GM12892 (cell line): Measurements from ENCODE around the gene FAF1.

ENCODE experiments used
- DNase-seq: peaks from one replicate; pipeline ENCODE4 v3.0.0; 2011; ENCODE audit not compliant: insufficient read length
- FAIRE-seq: peaks from 2 replicates; lab custom pipeline; 2011; peaks lifted over from hg19 to GRCh38; lab: Jason Lieb, UNC
- POLR2A ChIP-seq: IDR thresholded peaks from 2 replicates; pipeline ENCODE4 v1.6.1; 2011; ENCODE audit warnings: low read depth, low read length, control low read depth
- POLR2AphosphoS5 ChIP-seq: IDR thresholded peaks from 2 replicates; pipeline ENCODE4 v1.6.1; 2011; ENCODE audit warnings: low read depth, low read length, control low read depth
- TAF1 ChIP-seq: IDR thresholded peaks from 2 replicates; pipeline ENCODE4 v1.6.1; 2011; ENCODE audit warnings: low read depth, mild to moderate bottlenecking, control low read depth, low read length, borderline replicate concordance

FAF1 gene

GRCh38 chr1:50852889-50853288 lies 107.2 kb downstream of the FAF1 start:
- FAIRE-seq (no peak), DNase-seq (no peak)
- TF ChIP-seq POLR2AphosphoS5 = no peak
- TF ChIP-seq TAF1 = no peak
- TF ChIP-seq POLR2A = no peak

- FAIRE-seq (no peak), DNase-seq (no peak)
- TF ChIP-seq POLR2A = no peak
- TF ChIP-seq POLR2AphosphoS5 = no peak
These were observed 108.6 kb downstream of the FAF1 start for GRCh38 chr1:50851466-50851865.

- no peak for FAIRE-seq
- TF ChIP-seq TAF1 (no peak), POLR2AphosphoS5 (no peak), POLR2A (no peak)
- DNase-seq = no peak
These were observed 109.0 kb downstream of the FAF1 start for GRCh38 chr1:50851034-50851433.

GRCh38 chr1:50847303-50847702 lies 112.8 kb downstream of the FAF1 start:
- no peak for DNase-seq
- TF ChIP-seq TAF1 = no peak
- TF ChIP-seq POLR2AphosphoS5 = no peak
- TF ChIP-seq POLR2A = no peak
- FAIRE-seq = no peak

- no peak for TF ChIP-seq POLR2AphosphoS5
- FAIRE-seq = no peak
- no peak for DNase-seq
These were observed 113.7 kb downstream of the FAF1 start for GRCh38 chr1:50846224-50846839.

GRCh38 chr1:50841791-50842387 lies 118.2 kb downstream of the FAF1 start:
- DNase-seq = no peak
- TF ChIP-seq POLR2A (no peak), TAF1 (no peak)
- no peak for FAIRE-seq

GRCh38 chr1:50836117-50836516 lies 124.0 kb downstream of the FAF1 start:
- no peak for FAIRE-seq
- DNase-seq = no peak

GRCh38 chr1:50833216-50833615 lies 126.9 kb downstream of the FAF1 start:
- TF ChIP-seq POLR2AphosphoS5 (no peak), TAF1 (no peak), POLR2A (no peak)
- FAIRE-seq = no peak

More at GRCh38 chr1:50836117-50836516, 124.0 kb downstream of the FAF1 start:
- TF ChIP-seq POLR2A (no peak), TAF1 (no peak), POLR2AphosphoS5 (no peak)

GRCh38 chr1:50832167-50832566 lies 127.9 kb downstream of the FAF1 start:
- DNase-seq = no peak
- no peak for TF ChIP-seq POLR2AphosphoS5
- TF ChIP-seq POLR2A = no peak
- no peak for TF ChIP-seq TAF1
- no peak for FAIRE-seq

More at GRCh38 chr1:50833216-50833615, 126.9 kb downstream of the FAF1 start:
- no peak for DNase-seq

GRCh38 chr1:50831300-50832061 lies 128.6 kb downstream of the FAF1 start:
- TF ChIP-seq TAF1 (no peak), POLR2AphosphoS5 (no peak), POLR2A (no peak)
- FAIRE-seq (no peak), DNase-seq (no peak)

GRCh38 chr1:50830621-50831020 lies 129.4 kb downstream of the FAF1 start:
- no peak for FAIRE-seq

GRCh38 chr1:50829014-50829958 lies 130.8 kb downstream of the FAF1 start:
- FAIRE-seq (no peak), DNase-seq (no peak)
- TF ChIP-seq POLR2A = no peak
- no peak for TF ChIP-seq TAF1
- no peak for TF ChIP-seq POLR2AphosphoS5

More at GRCh38 chr1:50830621-50831020, 129.4 kb downstream of the FAF1 start:
- no peak for TF ChIP-seq POLR2A
- no peak for TF ChIP-seq TAF1
- TF ChIP-seq POLR2AphosphoS5 = no peak
- no peak for DNase-seq
